NCI-H128 (cell line): ENCODE results near the gene DSCAML1.

Experiments
- DNase-seq: peaks from one replicate; lab custom pipeline; 2025; ENCODE audit not compliant: unreplicated experiment; lab: John Stamatoyannopoulos, UW

The DSCAML1 gene

DNA sequence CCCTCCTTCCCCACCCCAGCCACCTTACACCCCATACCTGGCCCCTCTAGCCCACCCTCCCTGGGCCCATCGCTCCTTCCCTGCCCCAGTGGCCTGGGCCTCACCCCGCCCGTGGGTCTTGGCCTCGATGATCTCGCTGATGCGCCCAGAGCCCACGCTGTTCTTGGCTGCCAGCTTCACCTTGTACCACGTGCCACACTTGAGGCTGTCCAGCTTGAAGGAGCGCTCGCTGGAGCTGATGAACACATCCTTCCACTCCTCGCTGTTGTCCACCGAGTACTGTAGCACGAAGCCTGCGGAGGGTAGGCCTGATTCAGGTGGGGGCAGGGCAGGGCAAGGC lies 359.3 kb downstream of the DSCAML1 start:
- no peak for DNase-seq

DNA sequence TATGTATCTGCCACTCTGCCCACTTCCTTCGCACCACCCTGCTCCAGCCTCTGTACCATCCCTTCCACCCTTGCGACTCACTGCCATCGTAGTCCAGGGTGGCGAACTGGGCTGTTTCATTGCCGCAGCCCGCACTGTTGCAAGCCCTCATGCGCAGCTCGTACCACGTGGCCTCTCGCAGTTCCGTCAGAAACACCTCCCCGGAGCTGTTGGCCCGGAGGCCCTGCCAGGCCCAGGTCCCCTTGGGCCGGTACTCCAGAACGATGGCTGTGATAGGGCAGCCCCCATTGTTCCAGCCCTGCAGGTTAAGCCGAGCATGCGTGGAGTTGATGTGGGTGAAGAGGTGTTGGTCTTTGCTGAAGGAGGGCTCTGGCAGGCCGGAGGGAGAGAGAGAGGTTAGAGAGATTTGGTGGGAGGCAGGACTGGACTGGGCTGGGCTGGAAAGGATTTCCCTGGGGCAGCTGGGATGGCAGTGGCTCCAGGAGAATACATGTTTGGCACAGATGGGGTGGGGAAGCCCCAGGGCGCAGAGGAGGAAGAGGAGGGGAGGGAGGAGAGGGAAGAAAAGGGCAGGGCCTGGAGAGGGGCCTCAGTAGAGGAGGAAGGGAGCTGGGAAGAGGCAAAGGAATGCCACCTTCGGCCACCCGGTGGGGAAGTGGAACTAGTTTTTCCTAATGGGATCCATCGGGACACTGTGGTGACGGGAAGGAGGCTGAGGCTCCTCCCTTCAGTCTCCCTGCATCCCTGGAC lies 359.8 kb downstream of the DSCAML1 start:
- DNase-seq, result no peak

DNA sequence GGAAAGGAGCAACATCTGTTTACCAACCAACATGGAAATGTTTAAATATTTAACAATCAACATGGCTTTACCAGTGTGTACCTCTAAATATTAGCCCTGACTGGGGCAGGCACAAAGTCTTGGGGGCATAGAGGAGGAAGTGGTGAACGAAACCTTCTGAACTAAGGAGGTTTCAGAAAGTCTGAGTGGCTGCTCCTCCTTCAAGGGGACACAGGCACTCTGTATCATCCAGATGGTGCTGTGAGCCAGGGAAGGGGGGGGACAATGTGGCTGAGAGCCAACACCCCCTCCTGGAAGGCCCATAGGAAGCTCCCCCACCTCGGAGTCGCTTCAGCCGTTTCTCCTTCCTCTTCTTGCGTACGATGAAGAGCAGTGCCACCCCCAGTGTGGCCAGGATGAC lies 361.7 kb downstream of the DSCAML1 start:
- no peak for DNase-seq

DNA sequence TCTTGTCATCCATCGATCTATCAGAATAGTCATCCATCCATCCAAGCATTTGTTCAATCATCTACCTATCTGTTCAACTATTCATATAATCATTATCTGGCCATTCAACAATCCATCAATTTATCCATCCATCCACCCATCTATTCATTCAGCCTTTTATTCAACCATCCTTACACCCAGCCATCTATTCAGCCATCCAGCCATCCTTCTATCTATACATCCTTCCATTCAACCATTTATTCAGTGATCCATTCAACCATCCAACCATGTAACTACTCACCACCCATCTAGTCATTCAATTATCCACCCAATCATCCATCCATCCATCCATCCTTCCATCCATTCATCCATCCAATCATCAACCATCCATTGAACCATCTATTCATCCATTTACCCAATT lies 362.5 kb downstream of the DSCAML1 start:
- DNase-seq, result no peak

DNA sequence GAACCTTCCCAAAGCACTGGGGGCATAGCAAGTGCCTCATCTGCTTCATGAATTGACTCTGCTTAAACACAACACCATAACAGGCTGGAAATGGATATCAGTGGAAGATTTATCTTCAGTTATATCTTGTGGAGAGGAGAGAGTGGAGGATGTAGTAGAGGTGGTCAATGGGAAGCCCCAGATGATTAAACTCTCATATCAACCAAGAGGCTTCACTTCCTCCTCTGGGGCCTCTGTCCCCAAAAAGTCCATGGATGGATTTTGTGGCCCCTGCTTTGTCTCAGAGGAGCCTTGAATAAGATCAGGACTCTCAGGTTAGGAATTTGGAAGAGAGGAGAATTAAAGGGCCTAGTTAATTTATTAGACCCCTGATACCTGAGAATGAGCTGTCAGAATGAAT lies 363.3 kb downstream of the DSCAML1 start:
- DNase-seq, result no peak

DNA sequence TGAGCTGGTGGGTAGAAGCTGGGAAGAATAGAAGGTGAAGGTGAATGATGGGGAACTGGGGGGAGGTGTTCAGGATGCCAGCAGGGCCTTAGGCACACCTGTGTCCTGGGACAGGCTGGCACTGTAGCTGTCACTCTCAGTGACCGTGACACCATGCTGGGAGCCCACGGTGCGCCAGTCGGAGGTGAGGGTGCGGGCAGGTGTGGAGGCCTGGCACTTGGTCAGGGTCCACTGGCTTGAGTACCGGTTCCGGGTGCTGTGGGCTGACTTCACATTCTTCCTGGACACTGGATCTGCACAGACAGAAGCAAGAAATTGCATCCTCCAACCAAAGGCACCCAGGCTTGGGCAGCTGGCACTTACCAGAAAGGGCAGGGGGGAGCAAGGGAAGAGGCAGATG lies 365.6 kb downstream of the DSCAML1 start:
- no peak for DNase-seq

DNA sequence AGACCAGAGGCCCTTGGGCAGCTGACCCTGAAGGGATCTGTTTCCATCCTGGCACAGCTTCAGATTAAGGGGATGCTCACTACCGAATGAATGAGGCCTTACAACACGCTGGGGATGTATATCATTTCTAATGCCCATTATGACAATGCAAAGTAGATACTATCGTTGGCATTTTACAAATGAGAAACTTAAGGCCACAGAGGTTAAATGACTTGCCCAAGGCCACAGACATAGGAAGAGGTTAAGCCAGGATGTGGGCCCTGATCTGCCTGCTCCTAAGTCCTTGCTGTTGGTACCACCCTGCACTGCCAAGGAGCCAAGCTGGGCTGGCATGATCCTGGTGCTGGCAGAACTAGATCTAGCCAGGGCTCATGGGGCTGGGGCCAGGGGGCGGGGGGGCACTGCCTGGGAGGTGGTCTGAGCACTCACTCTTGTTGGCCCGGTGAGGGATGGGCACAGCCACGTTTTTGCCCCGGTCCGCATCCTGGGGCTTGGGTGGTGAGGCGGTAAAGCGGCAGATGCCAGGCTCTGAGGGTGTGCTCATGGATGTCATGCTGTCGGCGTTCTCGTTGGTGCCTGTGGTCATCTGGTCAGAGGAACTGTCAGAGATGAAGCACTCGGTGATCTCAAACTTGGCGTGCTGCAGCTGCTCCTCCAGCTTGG lies 366.6 kb downstream of the DSCAML1 start:
- no peak for DNase-seq

DNA sequence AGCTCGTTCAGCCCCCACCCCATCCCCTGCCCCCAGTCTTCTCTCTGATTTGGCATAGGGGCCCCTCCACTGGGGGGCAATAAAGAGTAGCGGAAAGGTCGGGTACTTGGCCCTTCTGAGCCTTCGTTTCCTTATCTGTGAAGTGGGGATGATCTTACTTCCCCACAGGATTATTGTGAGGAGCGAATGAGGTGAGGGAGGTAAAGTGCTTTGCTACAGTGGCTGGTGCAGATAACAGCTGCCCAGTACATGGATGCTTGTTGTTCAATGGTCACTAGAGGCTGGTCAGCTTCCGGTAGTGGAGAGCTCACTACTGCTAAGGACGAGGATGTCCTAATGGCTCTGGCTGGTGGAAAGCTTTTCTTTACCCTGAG lies 368.2 kb downstream of the DSCAML1 start:
- DNase-seq, result no peak

DNA sequence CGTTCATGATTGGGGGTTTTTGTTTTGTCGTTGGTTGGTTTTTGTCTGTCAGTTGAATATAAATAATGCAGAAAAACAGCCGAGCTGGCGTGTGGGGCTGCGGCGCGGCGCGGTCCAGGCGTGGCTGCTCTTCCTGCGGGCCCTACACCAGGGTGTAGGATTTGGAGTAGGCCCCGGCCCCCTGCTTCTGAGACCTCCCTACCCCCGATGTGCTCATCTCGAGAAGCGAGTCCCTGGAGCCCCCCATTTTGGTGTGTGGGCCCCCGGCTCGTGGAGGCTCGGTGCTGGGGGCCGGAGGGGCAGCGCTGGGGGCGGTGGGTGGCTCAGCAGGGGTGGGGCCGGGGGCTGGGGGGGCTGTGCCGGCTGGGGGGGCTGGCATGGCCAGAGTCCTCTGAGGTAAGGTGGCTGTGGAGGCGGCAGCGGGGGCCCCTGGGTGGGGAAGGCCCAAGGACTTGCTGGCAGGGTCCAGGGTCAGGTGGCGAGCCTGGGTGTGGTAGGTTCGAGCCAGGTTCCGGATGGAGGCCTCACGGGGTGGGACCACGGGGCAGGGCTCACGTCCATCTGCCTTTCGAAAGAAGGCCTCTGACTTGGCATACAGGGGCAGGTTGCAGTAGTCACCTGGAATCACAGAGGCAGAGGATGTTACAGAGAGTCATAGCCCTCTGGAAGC lies 368.7 kb downstream of the DSCAML1 start:
- no peak for DNase-seq

DNA sequence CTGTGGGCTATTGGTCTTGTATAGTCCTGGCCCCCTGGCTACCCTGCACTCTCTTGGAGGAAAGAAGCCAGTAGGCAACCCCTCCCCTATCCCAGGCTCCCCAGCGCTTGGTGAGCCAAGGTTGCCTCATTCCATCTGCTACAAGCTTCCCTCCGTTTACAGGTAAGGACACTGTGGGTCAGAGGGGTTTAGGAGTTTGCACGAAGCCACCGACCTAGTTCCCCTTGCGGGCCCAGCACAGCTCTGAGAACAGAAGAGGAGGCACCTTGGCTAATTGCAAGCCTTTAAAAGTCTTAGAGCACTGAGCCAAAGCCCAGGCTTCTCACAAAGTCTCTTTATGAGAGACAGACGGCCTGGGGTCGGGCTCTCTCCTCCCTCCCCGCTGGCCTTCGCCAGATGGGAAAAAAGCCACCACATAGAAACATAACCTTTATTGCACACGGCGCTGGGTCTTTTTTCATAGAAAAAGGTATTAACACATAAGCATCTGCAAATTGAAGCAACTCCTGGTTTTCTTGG lies 369.6 kb downstream of the DSCAML1 start:
- no peak for DNase-seq

DNA sequence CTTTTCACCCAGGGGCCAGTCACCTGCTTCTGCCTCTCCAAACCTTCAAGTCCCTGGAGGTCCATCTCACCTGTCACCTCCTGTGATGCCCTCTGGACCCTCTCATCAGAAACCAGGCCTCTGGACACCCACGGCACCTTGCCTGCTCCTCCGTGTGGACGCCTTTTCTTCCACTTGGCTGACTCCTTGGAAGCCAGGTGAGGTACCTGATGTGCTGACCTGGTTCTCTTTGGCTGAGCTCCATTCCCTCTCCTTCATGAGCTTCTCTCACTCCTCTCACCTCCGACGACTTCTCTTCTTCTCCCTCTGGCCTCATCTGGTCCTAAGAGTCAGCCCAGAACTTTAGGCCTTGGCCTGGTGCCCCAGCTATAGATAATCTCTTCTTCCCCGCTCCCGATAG lies 370.1 kb downstream of the DSCAML1 start:
- DNase-seq, result no peak

DNA sequence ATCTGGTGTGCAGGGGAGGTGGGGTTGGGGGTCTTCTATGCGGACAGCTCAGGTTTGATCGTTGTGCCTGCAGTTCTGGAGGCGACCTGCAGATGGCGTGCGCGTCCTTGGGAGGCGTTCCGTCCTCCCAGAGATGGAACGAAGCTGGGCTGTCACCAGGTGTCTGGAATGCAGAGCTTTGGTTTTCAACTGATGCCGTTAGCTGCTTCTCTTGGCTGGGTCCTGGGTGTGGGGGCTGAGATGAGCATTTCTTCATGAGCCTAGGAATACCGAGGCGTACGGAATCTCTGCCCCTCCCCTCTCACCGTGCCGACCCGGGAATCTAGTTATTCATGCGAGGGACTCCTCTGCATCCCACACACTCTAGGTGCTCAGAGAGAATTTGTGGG lies 370.7 kb downstream of the DSCAML1 start:
- peak; percentile 24 for DNase-seq

DNA sequence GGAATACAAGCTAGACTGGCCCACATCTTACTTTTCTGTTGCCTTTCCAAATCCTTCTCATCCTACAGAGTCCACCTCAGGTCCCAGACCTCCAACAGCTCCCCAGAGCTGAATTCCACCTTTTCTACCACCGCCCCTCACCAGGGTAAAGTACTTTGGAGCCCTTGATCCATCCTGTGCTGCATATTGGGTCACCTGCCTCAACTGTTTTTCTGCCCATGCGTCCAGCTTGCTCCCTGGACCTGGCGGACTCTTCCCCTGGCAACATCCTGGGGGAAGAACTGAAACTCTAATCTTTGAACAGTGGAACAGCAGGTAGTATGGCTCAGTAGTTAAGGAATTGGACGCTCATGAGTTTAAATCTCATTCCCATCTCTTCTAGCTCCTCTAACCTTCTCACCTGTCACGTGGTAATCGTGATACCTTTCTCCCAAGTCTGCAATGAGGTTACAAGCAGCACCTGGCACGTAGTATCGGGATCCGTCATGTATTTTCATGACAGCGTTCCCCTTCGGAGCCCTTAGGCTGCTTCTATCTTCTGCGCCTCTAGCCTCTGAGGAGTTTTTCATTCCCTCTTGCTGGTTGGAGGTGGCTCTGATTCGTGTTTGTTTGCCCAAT lies 371.2 kb downstream of the DSCAML1 start:
- no peak for DNase-seq

DNA sequence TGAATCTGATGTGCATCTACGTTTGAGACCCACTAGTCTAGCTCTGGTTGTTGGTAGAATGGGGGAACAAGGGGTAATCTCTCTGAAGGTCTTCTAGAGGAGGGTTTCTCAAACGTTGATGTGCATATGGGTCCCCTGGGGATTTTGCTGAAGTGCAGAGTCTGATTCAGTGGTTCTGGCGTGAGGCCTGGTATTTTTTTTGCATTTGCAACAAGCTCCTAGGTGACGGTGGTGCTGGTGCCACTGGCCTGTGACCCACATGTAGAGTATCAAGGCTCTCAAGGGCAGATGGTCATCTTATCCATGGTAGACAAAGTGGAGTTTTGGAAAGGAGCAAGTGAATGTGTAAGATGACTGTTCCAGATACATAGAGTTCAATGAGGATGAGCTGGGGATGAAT lies 372.2 kb downstream of the DSCAML1 start:
- DNase-seq, result no peak

DNA sequence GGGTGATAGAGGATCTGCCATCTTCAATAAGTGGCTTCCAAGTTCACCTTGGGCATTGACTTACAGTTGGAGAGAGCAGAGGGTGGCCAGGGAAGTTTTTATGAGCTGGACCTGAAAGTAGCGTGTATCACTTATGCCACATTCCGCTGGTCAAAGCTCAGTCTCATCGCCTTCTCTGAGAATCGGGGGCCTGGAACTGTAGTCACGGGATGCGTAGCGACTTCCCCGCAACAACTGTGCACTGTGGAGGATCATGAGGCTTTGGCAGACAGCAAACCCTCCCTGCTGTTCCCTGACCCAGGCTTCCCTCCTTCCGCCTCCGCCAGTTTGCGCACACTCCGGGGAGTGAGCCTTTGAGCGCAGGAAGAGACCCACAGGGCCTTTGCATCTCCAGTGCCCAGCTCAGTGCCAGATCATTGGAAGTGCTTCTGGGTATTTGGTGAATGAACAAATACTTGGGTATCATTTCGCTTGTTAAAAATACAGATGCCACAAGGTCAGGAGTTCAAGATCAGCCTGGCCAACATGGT lies 373.9 kb downstream of the DSCAML1 start:
- DNase-seq, result no peak

DNA sequence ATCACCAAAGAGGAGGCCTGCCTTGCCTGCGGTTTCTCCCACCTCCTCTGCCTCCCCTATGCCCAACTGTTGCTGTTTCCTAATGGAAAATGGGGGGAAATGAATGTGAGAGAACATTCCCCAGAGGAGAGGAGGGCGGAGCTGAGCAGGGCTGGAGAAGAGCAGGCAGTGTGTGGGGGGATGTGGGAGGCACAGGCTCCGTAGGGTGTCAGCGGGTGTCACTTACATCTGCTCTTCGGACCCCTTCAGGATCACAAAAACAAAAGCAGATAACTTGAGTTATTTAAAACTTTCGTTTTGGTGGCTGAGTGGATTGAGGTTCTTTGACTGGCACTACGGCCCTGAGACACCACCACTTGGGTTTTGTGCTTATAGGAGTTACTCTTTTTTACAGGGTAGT lies 375.5 kb downstream of the DSCAML1 start:
- DNase-seq, result no peak

DNA sequence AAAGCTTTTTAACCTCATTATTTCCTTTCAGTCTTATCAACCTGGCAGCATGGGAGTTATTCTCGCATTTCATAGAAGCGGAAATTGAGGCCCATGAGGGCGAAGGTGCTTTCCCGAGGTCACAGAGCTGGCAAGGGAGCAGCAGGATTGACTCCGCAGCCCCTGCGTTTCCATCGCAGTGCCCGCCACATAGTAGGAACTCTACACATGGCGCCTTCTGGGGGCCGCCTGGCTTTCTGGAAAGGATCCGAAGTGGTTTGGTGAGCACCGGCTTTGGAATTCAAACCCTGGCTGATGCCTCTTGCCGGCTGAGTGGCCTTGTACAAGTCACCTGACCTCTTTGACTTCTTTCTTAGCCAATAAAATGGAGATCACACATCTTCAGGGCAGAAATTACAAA lies 376.0 kb downstream of the DSCAML1 start:
- DNase-seq, result no peak

DNA sequence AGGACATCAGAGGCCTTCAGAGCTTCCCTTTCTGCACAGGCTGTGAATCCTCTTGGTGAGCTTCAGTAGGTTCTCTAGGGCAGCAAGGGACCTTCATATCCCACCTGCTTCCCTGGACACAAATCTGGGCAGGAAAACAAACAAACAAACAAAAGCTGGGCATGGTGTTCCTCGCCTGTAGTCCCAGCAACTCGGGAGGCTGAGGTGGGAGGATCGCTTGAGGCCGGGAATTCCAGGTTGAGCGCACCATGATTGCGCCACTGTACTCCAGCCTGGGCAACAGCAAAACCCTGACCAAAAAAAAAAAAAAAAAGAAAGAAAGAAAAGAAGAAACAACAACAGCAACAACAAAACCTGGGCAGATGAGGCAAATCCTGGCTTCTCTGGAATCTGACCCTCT lies 376.4 kb downstream of the DSCAML1 start:
- DNase-seq, result no peak

DNA sequence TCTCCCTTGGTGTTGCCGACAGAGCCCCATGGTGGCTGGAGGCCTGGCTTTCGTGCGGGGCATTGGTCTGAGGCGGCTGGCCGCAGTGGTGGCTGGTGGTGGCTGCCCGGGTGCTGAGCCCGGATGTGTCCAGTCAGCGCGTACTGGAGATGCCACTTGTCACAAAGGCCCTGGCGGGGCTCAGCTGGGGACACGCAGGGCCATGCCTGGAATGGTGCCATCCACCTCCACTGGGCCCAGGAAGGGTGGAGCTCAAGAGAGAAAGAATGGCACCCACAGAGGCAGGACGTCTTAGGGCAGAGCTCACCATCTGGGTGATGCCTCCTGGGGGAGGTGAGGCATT lies 376.9 kb downstream of the DSCAML1 start:
- DNase-seq, result no peak

DNA sequence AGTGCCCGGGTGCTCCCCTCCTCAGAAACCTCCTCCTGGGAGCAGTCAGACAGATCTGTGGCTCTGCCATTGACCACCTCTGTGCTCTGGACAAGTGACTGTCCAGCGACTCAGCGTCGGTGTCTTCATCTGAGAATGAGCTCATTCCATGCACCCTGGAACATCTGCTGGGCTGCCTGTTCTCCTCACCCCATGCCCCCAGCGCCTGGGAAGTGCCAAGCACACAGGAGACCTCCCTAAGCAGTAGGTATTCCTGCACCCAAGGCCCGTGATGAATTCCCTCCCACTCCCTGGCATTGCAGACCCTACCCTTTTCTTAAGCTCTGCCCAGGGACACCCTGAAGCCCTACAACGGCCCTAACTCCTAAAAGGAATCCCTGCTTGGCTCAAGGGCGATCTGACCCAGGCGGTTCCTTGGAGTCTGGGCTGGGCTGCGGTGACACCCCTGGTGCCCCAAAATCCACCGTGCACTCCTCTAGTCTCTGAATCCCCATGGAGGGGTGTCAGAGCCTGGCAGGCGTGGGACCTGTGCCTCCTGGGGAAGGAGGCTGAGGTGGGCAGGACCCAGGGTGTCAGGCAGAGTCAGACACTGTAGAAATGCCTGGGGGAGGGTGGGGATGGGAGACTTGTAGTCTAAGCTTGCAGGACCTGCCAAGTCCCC lies 377.4 kb downstream of the DSCAML1 start:
- DNase-seq, result no peak
